NT2/D1 (cell line): Measurements from ENCODE around the gene ZBTB44.
"Not testable (repeated sequence)": the region's sequence is repeated elsewhere in the genome, so short reads cannot be mapped to it uniquely, and the experiment has no call there.

Experiments used
- DNase-seq: peaks from one replicate; pipeline ENCODE4 v3.0.0-alpha.2; 2011; ENCODE audit warnings: low read depth, low spot score
- H3K27me3 ChIP-seq: 2 replicates; pipeline ENCODE4 v1.6.0; 2011; ENCODE audit warnings: mild to moderate bottlenecking; ENCODE audit not compliant: insufficient read length, insufficient read depth
- H3K36me3 ChIP-seq: 2 replicates; pipeline ENCODE4 v1.6.1; 2011; ENCODE audit warnings: mild to moderate bottlenecking, low read length, mixed read lengths; ENCODE audit not compliant: insufficient read depth, insufficient read length
- H3K4me1 ChIP-seq: 2 replicates; pipeline ENCODE4 v1.5.1; 2011; ENCODE audit not compliant: insufficient read depth, insufficient read length
- H3K4me3 ChIP-seq: 2 replicates; pipeline ENCODE4 v1.5.1; 2011; ENCODE audit warnings: low read depth; ENCODE audit not compliant: insufficient read length
- H3K9ac ChIP-seq: 2 replicates; pipeline ENCODE4 v1.6.0; 2011; ENCODE audit warnings: low read depth; ENCODE audit not compliant: insufficient read length
- H3K9me3 ChIP-seq: 2 replicates; pipeline ENCODE4 v1.5.1; 2011; ENCODE audit warnings: mild to moderate bottlenecking, low read length; ENCODE audit not compliant: insufficient read depth
- SUZ12 ChIP-seq: IDR thresholded peaks from 2 replicates; pipeline ENCODE4 v1.6.1; 2011; ENCODE audit not compliant: insufficient read length, insufficient read depth; ENCODE audit errors: extremely low read depth
- YY1 ChIP-seq: IDR thresholded peaks from 2 replicates; pipeline ENCODE4 v1.6.1; 2011; ENCODE audit not compliant: insufficient read length, insufficient read depth
- ZNF274 ChIP-seq: IDR thresholded peaks from 2 replicates; pipeline ENCODE4 v1.6.1; 2011; ENCODE audit warnings: mild to moderate bottlenecking, low read depth, low read length

ZBTB44 gene

GRCh38 chr11:130282111-130282510 lies 32.6 kb downstream of the ZBTB44 start:
- no peaks in the 10 kb centered on the region for H3K27me3 ChIP-seq
- no peak for DNase-seq
- no peaks in the 10 kb centered on the region for H3K4me1 ChIP-seq
- TF ChIP-seq SUZ12 (no peak), YY1 (no peak), ZNF274 (no peak)
- H3K9me3 ChIP-seq = no peaks in the 10 kb centered on the region
- no peaks in the 10 kb centered on the region for H3K36me3 ChIP-seq
- H3K9ac ChIP-seq = no peak overlapping the region
- H3K4me3 ChIP-seq = no peak overlapping the region

- H3K9ac ChIP-seq, H3K27me3 ChIP-seq, H3K36me3 ChIP-seq, H3K4me1 ChIP-seq, DNase-seq, H3K9me3 ChIP-seq, H3K4me3 ChIP-seq: not testable (repeated sequence)
Observed at GRCh38 chr11:130281341-130281740, 33.4 kb downstream of the ZBTB44 start.

DNA sequence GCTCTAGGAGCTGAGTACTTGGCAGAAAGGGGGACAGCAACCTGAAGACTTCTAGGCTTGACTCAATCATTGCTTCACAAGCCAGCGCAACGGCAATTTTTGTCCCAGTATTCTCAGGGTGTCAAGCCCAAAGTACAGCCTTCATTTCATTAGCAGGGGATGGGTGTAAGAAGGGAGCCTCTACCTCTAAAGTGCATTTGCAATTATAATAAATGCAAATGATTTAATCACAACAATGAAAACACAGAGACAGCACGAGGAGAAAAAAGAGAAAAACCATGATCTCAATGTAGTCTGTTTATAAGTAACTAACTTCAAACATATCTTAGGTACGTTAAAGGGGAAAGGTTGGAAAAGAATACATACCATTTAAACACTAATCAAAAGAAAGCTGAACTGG lies 34.7 kb downstream of the ZBTB44 start:
- Histone ChIP-seq H3K4me3 (no peak overlapping the region), H3K27me3 (no peaks in the 10 kb centered on the region), H3K9me3 (no peaks in the 10 kb centered on the region), H3K4me1 (no peaks in the 10 kb centered on the region), H3K9ac (no peak overlapping the region), H3K36me3 (no peaks in the 10 kb centered on the region)
- DNase-seq = no peak
- TF ChIP-seq YY1 (no peak), SUZ12 (no peak), ZNF274 (no peak)

DNA sequence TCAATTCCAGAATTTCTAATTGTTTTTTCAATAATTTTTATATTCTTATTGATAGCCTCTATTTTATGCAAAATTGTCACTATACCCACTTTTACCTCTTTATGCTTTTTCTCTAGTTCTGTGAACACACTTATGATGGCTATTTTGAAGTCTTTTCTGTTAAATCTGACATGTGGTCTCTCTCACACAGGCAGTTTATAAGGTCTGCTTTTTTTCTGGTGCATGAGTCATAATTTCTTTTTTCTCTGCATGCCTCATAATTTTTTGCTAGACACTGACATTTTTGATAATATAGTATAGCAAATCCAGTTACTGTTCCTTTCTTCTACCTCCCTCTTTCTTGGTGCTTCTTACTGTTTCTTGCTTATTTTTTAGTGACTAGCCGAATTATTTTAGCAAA lies 36.0 kb downstream of the ZBTB44 start:
- H3K9me3 ChIP-seq = no peaks in the 10 kb centered on the region
- H3K4me3 ChIP-seq = no peak overlapping the region
- no peak for DNase-seq
- H3K36me3 ChIP-seq = no peaks in the 10 kb centered on the region
- TF ChIP-seq ZNF274 (no peak), SUZ12 (no peak), YY1 (no peak)
- H3K27me3 ChIP-seq = no peaks in the 10 kb centered on the region
- H3K4me1 ChIP-seq = no peaks in the 10 kb centered on the region
- H3K9ac ChIP-seq = no peak overlapping the region

GRCh38 chr11:130278151-130278550 lies 36.6 kb downstream of the ZBTB44 start:
- Histone ChIP-seq H3K9ac (no peak overlapping the region), H3K9me3 (no peaks in the 10 kb centered on the region), H3K36me3 (no peaks in the 10 kb centered on the region), H3K4me3 (no peak overlapping the region), H3K4me1 (no peaks in the 10 kb centered on the region), H3K27me3 (no peaks in the 10 kb centered on the region)
- no peak for TF ChIP-seq ZNF274
- no peak for TF ChIP-seq SUZ12
- no peak for TF ChIP-seq YY1
- no peak for DNase-seq

DNA sequence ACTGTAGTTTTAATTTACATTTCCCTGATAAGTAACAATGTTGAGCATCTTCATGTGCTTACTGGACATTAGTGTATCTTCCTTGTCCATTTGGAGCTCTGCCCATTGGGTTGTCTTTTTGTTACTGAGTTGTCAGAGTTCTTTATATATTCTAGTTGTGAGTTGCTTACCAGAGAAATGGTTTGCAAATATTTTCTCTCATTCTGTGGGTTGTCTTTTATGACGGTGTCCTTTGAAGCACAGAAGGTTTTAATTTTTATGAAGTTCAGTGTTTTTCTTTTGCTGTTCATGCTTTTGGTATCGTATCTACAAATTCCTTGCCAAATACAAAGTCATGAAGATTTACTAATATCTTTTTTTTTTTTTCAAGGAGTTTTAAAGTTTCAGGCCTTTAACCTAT lies 42.4 kb downstream of the ZBTB44 start:
- no peak for DNase-seq
- no peak overlapping the region for H3K9ac ChIP-seq
- H3K36me3 ChIP-seq = no peaks in the 10 kb centered on the region
- H3K4me3 ChIP-seq = no peak overlapping the region
- H3K27me3 ChIP-seq = no peaks in the 10 kb centered on the region
- H3K4me1 ChIP-seq = no peaks in the 10 kb centered on the region
- TF ChIP-seq ZNF274 = no peak
- no peaks in the 10 kb centered on the region for H3K9me3 ChIP-seq

DNA sequence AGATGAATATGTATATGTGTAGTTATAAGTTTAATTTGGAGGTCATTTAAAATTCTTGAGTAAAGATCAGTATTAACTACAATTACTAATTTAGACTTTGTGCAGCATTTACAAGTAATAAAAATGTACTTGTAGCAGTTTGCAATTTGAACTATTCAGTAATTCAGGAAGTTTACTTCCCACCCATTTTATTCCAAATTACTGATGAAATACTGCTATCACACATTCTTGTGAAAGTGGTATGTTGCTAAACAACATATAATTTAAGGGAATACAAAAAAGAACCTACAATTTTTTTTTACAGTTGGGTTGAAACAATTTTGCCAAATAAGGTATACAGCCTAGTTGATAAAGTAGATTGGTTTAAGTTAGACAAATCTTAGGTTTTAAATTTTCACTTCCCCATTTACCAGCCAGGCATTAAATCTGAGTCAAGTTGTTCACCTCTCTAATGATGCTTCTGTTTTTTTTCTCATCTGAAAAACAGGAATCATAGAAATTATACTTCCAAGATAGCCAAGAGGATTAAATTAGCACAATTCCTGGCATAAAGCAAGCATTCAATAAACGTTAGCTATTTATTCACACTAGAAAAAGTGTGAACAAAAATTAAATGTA lies 45.3 kb downstream of the ZBTB44 start:
- no peak for DNase-seq
- H3K4me3 ChIP-seq = no peak overlapping the region
- H3K4me1 ChIP-seq = no peaks in the 10 kb centered on the region
- no peaks in the 10 kb centered on the region for H3K27me3 ChIP-seq
- no peaks in the 10 kb centered on the region for H3K36me3 ChIP-seq
- no peak for TF ChIP-seq SUZ12
- no peak for TF ChIP-seq YY1
- no peak for TF ChIP-seq ZNF274
- no peaks in the 10 kb centered on the region for H3K9me3 ChIP-seq
- no peak overlapping the region for H3K9ac ChIP-seq

DNA sequence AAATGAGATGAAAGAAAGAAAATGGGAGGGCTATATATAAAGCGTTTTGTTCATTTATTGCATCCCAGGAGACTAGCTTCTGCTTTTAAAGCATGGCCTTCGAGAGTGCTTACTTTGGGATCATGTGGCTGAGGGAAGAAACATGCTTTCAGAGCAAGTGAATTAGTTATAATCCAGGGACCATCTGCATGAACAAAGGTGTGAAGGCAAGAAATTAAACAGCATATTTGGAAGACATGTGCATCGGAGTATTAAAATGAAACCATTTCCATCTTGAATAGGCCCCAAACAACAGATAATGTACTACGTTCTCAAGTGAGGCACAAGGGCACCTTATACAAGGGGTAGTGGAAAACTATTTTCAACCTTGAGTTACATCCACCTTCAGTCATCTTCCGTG lies 51.4 kb downstream of the ZBTB44 start:
- H3K27me3 ChIP-seq = no peaks in the 10 kb centered on the region
- H3K36me3 ChIP-seq = peaks cover 18% of the 10 kb centered on the region
- H3K9me3 ChIP-seq = no peaks in the 10 kb centered on the region
- H3K4me3 ChIP-seq = no peak overlapping the region
- no peak for DNase-seq
- TF ChIP-seq ZNF274 (no peak), SUZ12 (no peak), YY1 (no peak)
- no peaks in the 10 kb centered on the region for H3K4me1 ChIP-seq
- no peak overlapping the region for H3K9ac ChIP-seq
